Stimulated activated CD8-positive, alpha-beta memory T cell treated with anti-CD3 and anti-CD28 coated beads, Interleukin-4, amount 100 ng/mL, for 48 hours (primary cell): Measurements from ENCODE around the gene FILIP1L.

ENCODE experiments used
- DNase-seq: peaks from one replicate; pipeline ENCODE4 v3.0.0-alpha.2; 2020

Gene FILIP1L

GRCh38 chr3:100114413-100115030 is at the start of gene FILIP1L:
TSS of gene FILIP1L (minus strand) at chr3:100114501.
- DNase-seq, result no peak

GRCh38 chr3:100163787-100164186 is 49.5 kb upstream of the FILIP1L start:
- no peak for DNase-seq

GRCh38 chr3:100160521-100160920 is 46.2 kb upstream of the FILIP1L start:
- no peak for DNase-seq

- no peak for DNase-seq
Observed at GRCh38 chr3:100159331-100160153, 45.2 kb upstream of the FILIP1L start.

- no peak for DNase-seq
Observed at GRCh38 chr3:100158918-100159330, 44.6 kb upstream of the FILIP1L start.

- DNase-seq, result no peak
Observed at GRCh38 chr3:100157685-100158084, 43.4 kb upstream of the FILIP1L start.

- DNase-seq, result no peak
Observed at GRCh38 chr3:100155590-100155989, 41.3 kb upstream of the FILIP1L start.

GRCh38 chr3:100155128-100155527 is 40.8 kb upstream of the FILIP1L start:
- no peak for DNase-seq

- no peak for DNase-seq
Observed at GRCh38 chr3:100154171-100154570, 39.9 kb upstream of the FILIP1L start.

- DNase-seq, result no peak
Observed at GRCh38 chr3:100151024-100151707, 36.9 kb upstream of the FILIP1L start.

- no peak for DNase-seq
Observed at GRCh38 chr3:100150473-100150872, 36.2 kb upstream of the FILIP1L start.

- DNase-seq, result no peak
Observed at GRCh38 chr3:100149713-100150415, 35.6 kb upstream of the FILIP1L start.

GRCh38 chr3:100149130-100149529 is 34.8 kb upstream of the FILIP1L start:
- DNase-seq, result no peak

GRCh38 chr3:100144255-100144866 is 30.1 kb upstream of the FILIP1L start:
- DNase-seq, result no peak

- no peak for DNase-seq
Observed at GRCh38 chr3:100141586-100141985, 27.3 kb upstream of the FILIP1L start.

GRCh38 chr3:100140976-100141375 is 26.7 kb upstream of the FILIP1L start:
- DNase-seq, result no peak

- no peak for DNase-seq
Observed at GRCh38 chr3:100136921-100137320, 22.6 kb upstream of the FILIP1L start.

GRCh38 chr3:100131241-100131640 is 16.9 kb upstream of the FILIP1L start:
- no peak for DNase-seq

- DNase-seq, result no peak
Observed at GRCh38 chr3:100129941-100130340, 15.6 kb upstream of the FILIP1L start.

- no peak for DNase-seq
Observed at GRCh38 chr3:100128565-100128964, 14.3 kb upstream of the FILIP1L start.

GRCh38 chr3:100127792-100128191 is 13.5 kb upstream of the FILIP1L start:
- no peak for DNase-seq

GRCh38 chr3:100125161-100125938 is 11.0 kb upstream of the FILIP1L start:
- DNase-seq, result no peak
